Stimulated activated CD4-positive, alpha-beta T cell treated with anti-CD3 and anti-CD28 coated beads, Interleukin-1b, Interleukin-23, amount 100 ng/mL, for 48 hours (primary cell): ENCODE results near the gene ATXN7L2.

ENCODE experiments used
- DNase-seq: peaks from one replicate; pipeline ENCODE4 v3.0.0-alpha.2; 2020

ATXN7L2 gene

GRCh38 chr1:109477821-109478220, 5.9 kb upstream of the ATXN7L2 start:
- no peak for DNase-seq

GRCh38 chr1:109478806-109479205, 4.9 kb upstream of the ATXN7L2 start:
- DNase-seq = no peak

DNA sequence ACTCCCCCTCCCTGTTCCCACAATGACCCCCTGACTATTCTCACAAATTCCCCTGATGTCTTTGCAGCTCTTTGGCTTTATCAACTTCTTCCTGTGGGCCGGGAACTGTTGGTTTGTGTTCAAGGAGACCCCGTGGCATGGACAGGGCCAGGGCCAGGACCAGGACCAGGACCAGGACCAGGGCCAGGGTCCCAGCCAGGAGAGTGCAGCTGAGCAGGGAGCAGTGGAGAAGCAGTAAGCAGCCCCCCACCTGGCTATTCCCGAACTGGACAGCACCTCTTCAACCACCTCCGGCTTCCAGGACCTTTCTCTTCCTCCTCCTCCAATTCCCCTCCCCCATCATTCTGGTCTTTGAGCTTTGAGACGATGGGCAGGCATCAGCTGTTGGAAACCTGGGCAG, 4.4 kb upstream of the ATXN7L2 start:
- DNase-seq = no peak

GRCh38 chr1:109479901-109480300, 3.8 kb upstream of the ATXN7L2 start:
- DNase-seq = no peak

- DNase-seq = no peak
These were observed 2.1 kb upstream of the ATXN7L2 start for GRCh38 chr1:109481646-109482045.

- no peak for DNase-seq
These were observed 1.5 kb upstream of the ATXN7L2 start for GRCh38 chr1:109482242-109482641.

- DNase-seq = peak; percentile 29
These were observed 674 bp upstream of the ATXN7L2 start for GRCh38 chr1:109482791-109483671.

- DNase-seq = no peak
These were observed 842 bp downstream of the ATXN7L2 start for GRCh38 chr1:109484519-109484975.

GRCh38 chr1:109485001-109485400, 1.3 kb downstream of the ATXN7L2 start:
- no peak for DNase-seq

DNA sequence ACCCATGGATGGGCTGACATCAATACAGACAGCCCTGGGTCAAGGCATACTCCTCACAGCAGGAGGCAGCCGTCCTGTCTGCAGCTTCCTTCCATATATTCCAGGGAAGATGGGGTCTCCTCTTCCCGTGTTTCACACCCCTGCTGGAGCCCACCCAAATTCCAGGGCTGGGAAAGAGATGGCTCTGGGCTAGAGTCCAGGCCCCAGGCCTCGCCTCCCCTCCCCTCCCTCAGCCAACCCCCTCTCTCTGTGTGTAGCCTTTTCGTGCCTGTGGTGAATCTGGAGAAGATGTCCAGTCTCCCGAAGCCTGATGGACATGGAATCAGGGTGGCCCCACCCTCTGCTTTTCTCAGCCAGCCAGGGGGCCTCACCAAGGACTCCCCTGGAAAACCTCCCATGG, 3.6 kb downstream of the ATXN7L2 start:
- DNase-seq = no peak

DNA sequence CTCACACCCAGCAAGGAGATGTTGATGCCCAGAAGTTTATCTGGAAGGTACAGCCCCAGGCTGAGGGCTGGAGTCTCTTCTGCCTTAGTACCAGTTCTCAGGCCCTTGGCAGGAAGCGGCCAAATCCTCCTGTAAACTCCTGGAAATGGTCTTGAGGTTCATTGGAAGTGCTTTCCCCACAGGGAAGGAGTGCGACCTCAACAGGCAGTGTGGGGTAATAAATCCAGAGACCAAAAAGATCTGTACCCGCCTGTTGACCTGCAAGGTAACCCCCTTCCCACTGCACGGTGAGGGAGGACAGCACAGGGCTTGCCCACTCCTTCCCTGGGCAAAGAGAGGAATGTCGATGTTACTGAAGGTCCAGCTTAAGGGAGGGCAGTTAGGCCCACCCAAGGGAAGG, 4.5 kb downstream of the ATXN7L2 start:
- DNase-seq = no peak

DNA sequence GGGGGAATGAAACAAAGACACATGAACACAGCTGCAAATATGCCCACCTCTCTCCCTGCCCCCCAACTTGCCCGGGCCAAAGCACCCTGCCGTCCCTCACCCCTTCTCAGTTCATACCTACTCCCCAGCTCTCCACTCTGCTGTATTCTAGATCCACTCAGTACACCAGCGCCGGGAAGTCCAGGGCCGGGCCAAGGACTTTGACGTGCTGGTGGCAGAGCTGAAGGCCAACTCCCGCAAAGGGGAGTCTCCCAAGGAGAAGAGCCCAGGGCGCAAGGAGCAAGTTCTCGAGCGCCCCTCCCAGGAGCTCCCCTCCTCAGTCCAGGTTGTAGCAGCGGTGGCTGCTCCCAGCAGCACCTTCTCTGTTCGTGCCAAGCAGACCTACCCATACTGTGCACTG, 5.0 kb downstream of the ATXN7L2 start:
- DNase-seq = no peak

- DNase-seq = peak; percentile 62
These were observed 6.6 kb downstream of the ATXN7L2 start for GRCh38 chr1:109490029-109490933.

- DNase-seq = no peak
These were observed 7.2 kb downstream of the ATXN7L2 start for GRCh38 chr1:109490934-109491302.

- DNase-seq = no peak
These were observed 7.7 kb downstream of the ATXN7L2 start for GRCh38 chr1:109491372-109491771.

GRCh38 chr1:109492779-109493178, 9.1 kb downstream of the ATXN7L2 start:
- DNase-seq = no peak

DNA sequence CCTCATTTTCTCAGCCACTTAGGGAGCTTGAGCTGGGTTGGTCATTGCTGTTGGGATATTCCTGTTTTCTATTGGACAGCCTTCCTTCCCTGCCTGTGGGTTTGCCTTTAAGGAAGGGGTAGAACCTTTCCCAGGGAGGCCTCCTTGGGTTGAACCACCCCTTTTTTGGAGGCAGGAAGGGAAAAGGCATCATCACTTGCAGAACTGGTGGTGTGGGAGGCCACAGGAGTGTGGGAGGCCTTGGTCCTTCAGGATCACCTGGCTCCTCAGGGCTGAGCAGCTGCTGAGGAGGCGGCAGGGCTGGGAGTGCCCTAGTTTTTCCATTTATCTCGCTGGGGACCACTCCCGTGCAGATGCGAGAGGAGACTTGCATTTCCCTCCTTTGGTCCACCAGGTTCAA, 9.5 kb downstream of the ATXN7L2 start:
- no peak for DNase-seq

DNA sequence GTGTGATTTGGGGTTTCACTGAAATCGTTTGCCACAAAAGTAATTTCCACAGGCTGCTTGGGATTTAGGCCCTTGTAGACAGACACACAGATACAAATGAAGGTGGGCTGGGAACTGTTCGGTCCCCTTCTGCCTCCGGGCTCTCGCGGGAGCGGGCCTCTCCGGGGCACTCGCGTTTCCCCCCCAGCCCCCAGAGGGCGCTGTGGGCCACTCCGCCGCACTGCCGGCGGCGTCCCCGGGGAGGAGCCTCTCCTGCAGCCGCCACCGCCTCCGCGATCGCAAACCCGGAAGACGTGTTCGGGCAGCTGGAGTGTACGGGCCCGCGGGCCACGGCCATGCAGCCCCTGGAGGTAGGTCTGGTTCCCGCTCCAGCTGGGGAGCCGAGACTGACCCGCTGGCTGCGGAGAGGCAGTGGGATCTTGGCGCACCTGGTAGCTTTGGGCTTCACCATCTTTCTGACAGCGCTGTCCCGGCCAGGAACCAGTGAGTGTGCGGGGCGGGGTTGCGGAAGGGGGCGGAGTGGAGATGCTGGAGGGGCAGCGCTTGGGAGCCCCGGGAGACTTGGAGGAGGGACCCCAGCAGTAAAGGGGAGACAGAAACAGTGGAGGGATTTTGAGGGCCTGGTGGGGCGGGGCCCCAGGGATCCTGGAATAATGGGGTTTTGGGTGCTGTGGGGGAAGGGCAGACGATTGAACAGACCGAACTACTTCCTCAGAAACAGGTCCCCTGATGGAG, 10.3 kb downstream of the ATXN7L2 start, which contains the start of gene CYB561D1:
Gene CYB561D1, plus strand, starts transcription at position 290 of the 735 bp plus-strand sequence. Its CDS starts 46 bp downstream, at position 336.
- peak; percentile 86 for DNase-seq

GRCh38 chr1:109495738-109496137, 12.0 kb downstream of the ATXN7L2 start:
- no peak for DNase-seq

- no peak for DNase-seq
These were observed 13.9 kb downstream of the ATXN7L2 start for GRCh38 chr1:109497449-109498160.

DNA sequence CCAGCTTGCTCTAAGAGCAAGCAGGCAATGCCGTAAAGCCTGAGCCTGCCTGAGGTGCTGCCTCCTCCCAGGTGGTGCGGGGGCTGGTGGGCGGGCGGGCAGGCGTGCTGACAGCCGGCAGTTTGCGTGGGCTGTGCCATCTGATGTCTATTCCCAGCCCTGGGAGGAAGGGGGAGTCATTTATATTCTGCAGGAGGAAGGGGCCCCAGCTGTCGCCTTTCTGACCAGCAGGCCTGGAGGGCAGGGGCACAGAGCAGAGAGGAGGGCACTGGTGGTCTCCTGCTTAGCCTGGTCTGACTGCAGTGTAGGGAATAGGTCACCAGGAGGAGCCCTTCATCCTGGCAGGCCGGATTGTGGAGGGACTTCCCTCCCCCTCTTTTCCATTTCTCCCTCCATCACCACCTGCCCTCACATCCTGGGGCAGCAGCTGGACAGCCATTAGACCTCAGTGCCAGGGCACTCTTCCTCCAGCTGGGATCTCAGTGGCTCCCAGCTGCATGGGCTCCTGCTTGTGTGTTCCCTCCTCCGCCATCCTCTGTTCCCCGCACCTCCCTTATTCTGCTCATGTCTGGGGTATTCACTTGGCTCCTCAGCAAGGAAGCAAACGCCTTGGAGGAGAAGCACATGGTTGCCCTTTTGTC, 14.6 kb downstream of the ATXN7L2 start:
- no peak for DNase-seq

DNA sequence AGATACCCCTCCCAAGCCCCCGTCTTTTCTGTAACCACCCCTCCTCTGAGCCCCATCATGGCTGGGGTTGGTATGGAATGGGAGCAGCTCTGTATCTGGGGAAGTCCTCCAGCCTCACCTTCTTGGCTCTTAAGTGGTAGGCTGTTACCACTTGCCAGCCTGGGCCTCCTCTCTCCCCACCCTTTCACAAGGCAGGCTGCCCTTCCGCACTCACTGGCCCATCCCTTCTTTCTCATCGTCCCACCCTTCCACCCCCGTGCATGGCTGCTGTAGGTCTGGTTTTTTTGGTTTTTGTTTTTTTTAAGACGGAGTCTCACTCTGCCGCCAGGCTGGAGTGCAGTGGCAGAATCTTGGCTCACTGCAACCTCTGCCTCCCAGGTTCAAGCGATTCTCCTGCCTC, 15.4 kb downstream of the ATXN7L2 start:
- no peak for DNase-seq
